Keratinocyte (primary cell): ENCODE measurements around the gene KCNH2. TPM values are rescaled to one million over a fixed set of nuclear protein-coding genes. Genes with fewer than 3 reads are reported as not detected.

Source experiments
- DNase-seq: peaks from one replicate; pipeline ENCODE4 v3.0.0-alpha.2; 2011; ENCODE audit warnings: low read depth, missing footprints, low spot score
- FAIRE-seq: peaks from 2 replicates; lab custom pipeline; 2011; peaks lifted over from hg19 to GRCh38; lab: Jason Lieb, UNC
- H2AFZ ChIP-seq: 2 replicates; pipeline ENCODE4 v1.6.0; 2012; ENCODE audit warnings: low read length, control low read depth, inconsistent platforms; ENCODE audit not compliant: control insufficient read depth
- H3K27ac ChIP-seq: 2 replicates; pipeline ENCODE4 v1.5.1; 2011; ENCODE audit warnings: low read length; ENCODE audit not compliant: control insufficient read depth, insufficient read depth
- H3K27me3 ChIP-seq: 3 replicates; pipeline ENCODE4 v1.6.0; 2011; ENCODE audit warnings: low read length; ENCODE audit not compliant: control insufficient read depth, insufficient read depth; ENCODE audit errors: extremely low read depth
- H3K36me3 ChIP-seq, 2 experiments: 2 replicates in 1 of 2; 3 replicates in 1 of 2; pipeline ENCODE4 v1.5.1; 2011; ENCODE audit warnings: low read length in 2 of 2, mild to moderate bottlenecking in 1 of 2; ENCODE audit not compliant: control insufficient read depth in 2 of 2, insufficient read depth in 2 of 2; ENCODE audit errors: extremely low read depth in 1 of 2
- H3K4me1 ChIP-seq: 3 replicates; pipeline ENCODE4 v1.5.1; 2011; ENCODE audit warnings: low read length; ENCODE audit not compliant: control insufficient read depth, insufficient read depth; ENCODE audit errors: extremely low read depth
- H3K4me2 ChIP-seq: 3 replicates; pipeline ENCODE4 v1.6.0; 2011; ENCODE audit warnings: low read depth, low read length; ENCODE audit not compliant: control insufficient read depth, insufficient read depth; ENCODE audit errors: extremely low read depth
- H3K4me3 ChIP-seq, 3 experiments: fragments of 200-600 bp in 1 of 3; sonication (generic) in 1 of 3; 2 replicates in 2 of 3; 3 replicates in 1 of 3; pipeline ENCODE4 v1.5.1; 2011 to 2016; ENCODE audit warnings: low read length in 3 of 3, mild to moderate bottlenecking in 3 of 3, control low read depth in 2 of 3, inconsistent platforms in 1 of 3, low read depth in 1 of 3, mixed read lengths in 1 of 3, mixed run types in 1 of 3, moderate library complexity in 1 of 3; ENCODE audit not compliant: control insufficient read depth in 2 of 3, insufficient read depth in 2 of 3; ENCODE audit errors: extremely low read depth in 1 of 3
- H3K79me2 ChIP-seq: 2 replicates; pipeline ENCODE4 v1.6.0; 2012; ENCODE audit warnings: low read length; ENCODE audit not compliant: control insufficient read depth, insufficient read depth
- H3K9ac ChIP-seq: 3 replicates; pipeline ENCODE4 v1.6.0; 2011; ENCODE audit warnings: low read length; ENCODE audit not compliant: control insufficient read depth, insufficient read depth; ENCODE audit errors: extremely low read depth
- H3K9me1 ChIP-seq: 3 replicates; pipeline ENCODE4 v1.6.0; 2011; ENCODE audit warnings: low read length; ENCODE audit not compliant: control insufficient read depth, insufficient read depth; ENCODE audit errors: extremely low read depth
- H3K9me3 ChIP-seq: 2 replicates; pipeline ENCODE4 v1.5.1; 2012; ENCODE audit warnings: low read depth, low read length; ENCODE audit not compliant: control insufficient read depth
- H4K20me1 ChIP-seq: 3 replicates; pipeline ENCODE4 v1.6.0; 2011; ENCODE audit warnings: low read length; ENCODE audit not compliant: control insufficient read depth, insufficient read depth; ENCODE audit errors: extremely low read depth
- EZH2 ChIP-seq: IDR thresholded peaks from one replicate; pipeline ENCODE4 v1.6.1; 2012; ENCODE audit warnings: inconsistent platforms, mild to moderate bottlenecking, low read length, moderate library complexity
- dilution Hi-C: fragments of 300-500 bp; cut with MboI; formaldehyde crosslinking; loops from one replicate; pipeline ENCODE4 v1.7.0; 2020; ENCODE audit warnings: low sequenced_read_pairs; ENCODE audit not compliant: extremely low pct_ligation_motif_present
- polyA plus RNA-seq, 5 experiments: library from polyadenylated mRNA; depleted of rRNA in 3 of 5; stranded (reverse) in 3 of 5; stranded (forward) in 1 of 5; unstranded in 1 of 5; fragments of >200 nt; gene quantifications; 1 replicate in 1 of 5; 2 replicates in 3 of 5; 3 replicates in 1 of 5; pipeline versions ENCODE4 v1.2.1 to v1.2.3, GENCODE V29; 2011 to 2012; ENCODE audit warnings: missing spikeins in 2 of 5, low read depth in 1 of 5, low replicate concordance in 1 of 5
- TF ChIP-seq, protein P1 (sequence below), 3 experiments: IDR thresholded peaks in 1 of 3; conservative IDR thresholded peaks in 1 of 3; optimal IDR thresholded peaks in 1 of 3; 2 replicates in 2 of 3; 3 replicates in 1 of 3; pipeline versions ENCODE3 to v1.5.1; 2011; ENCODE audit warnings: low read length in 3 of 3, mild to moderate bottlenecking in 3 of 3, moderate library complexity in 2 of 3, control low read depth in 1 of 3, inconsistent platforms in 1 of 3; ENCODE audit not compliant: insufficient read depth in 2 of 3; ENCODE audit errors: extremely low read depth in 1 of 3

Gene KCNH2
- polyA plus RNA-seq, 1 donor (not counting 4 experiments of a cell fraction or from before 2014, with no cell fraction given) = 0.03 TPM

DNA sequence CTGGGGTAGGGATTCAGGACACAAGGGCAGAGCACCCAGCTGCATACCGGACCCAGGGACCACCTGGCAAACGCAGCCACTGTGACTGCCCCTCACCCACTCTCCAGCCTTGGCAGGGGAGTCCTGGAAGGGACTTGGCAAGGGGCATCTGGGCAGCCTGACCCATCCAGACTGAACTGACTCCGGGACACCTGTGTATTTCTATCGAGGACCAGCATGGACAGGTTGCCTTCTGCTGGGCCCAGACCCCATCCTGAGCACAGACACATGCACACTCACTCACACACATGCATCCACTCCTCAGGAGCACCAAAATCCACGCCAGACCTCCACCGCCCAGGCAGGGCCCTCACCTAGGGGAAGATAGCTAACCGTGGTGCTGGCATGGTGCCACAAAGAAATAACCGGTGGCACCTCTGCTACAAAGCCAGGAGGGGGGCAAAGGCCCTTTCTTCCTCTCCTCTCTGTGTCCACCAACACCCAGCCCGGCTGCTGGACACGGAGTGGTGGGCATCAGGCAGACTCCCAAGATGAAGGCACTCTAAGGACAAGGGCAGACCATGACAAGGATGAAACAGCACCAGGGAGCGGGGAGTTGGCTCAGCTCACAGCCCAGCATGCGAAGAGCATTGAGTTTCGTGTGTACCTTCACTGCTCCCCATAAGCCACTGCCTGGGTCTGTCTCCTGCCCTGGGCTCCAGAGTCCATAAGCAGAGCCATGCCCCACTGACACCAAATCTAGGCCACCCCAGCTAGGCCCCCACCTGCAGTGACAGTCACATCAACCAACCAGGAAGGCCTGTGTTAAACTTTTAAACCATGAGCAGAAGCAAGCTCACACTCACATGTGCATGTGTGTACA lies 35.3 kb downstream of the KCNH2 start:
- no peaks in the 10 kb centered on the region for H4K20me1 ChIP-seq
- no peak overlapping the region for H3K27ac ChIP-seq
- FAIRE-seq = no peak
- H3K36me3 ChIP-seq = no peaks in the 10 kb centered on the region
- dilution Hi-C loops = no loop called here
- no peak overlapping the region for H2AFZ ChIP-seq
- no peak overlapping the region for H3K4me2 ChIP-seq
- peaks cover 19% of the 10 kb centered on the region for H3K27me3 ChIP-seq
- H3K9me3 ChIP-seq = no peaks in the 10 kb centered on the region
- no peak overlapping the region for H3K9ac ChIP-seq
- no peak overlapping the region for H3K4me3 ChIP-seq
- no peaks in the 10 kb centered on the region for H3K9me1 ChIP-seq
- DNase-seq = no peak
- TF ChIP-seq, protein P1, sequence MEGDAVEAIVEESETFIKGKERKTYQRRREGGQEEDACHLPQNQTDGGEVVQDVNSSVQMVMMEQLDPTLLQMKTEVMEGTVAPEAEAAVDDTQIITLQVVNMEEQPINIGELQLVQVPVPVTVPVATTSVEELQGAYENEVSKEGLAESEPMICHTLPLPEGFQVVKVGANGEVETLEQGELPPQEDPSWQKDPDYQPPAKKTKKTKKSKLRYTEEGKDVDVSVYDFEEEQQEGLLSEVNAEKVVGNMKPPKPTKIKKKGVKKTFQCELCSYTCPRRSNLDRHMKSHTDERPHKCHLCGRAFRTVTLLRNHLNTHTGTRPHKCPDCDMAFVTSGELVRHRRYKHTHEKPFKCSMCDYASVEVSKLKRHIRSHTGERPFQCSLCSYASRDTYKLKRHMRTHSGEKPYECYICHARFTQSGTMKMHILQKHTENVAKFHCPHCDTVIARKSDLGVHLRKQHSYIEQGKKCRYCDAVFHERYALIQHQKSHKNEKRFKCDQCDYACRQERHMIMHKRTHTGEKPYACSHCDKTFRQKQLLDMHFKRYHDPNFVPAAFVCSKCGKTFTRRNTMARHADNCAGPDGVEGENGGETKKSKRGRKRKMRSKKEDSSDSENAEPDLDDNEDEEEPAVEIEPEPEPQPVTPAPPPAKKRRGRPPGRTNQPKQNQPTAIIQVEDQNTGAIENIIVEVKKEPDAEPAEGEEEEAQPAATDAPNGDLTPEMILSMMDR (optimal IDR thresholded peaks at IDR 0.05 in 1 of 3, IDR thresholded peaks at IDR 0.05 in 1 of 3, conservative IDR thresholded peaks at IDR 0.05 in 1 of 3; ENCODE audit: extremely low read depth in 1 of 3, insufficient read depth in 2 of 3, low read length in 3 of 3) = no peak
- no peak for TF ChIP-seq EZH2
- H3K4me1 ChIP-seq = peaks cover 30% of the 10 kb centered on the region
- no peaks in the 10 kb centered on the region for H3K79me2 ChIP-seq

DNA sequence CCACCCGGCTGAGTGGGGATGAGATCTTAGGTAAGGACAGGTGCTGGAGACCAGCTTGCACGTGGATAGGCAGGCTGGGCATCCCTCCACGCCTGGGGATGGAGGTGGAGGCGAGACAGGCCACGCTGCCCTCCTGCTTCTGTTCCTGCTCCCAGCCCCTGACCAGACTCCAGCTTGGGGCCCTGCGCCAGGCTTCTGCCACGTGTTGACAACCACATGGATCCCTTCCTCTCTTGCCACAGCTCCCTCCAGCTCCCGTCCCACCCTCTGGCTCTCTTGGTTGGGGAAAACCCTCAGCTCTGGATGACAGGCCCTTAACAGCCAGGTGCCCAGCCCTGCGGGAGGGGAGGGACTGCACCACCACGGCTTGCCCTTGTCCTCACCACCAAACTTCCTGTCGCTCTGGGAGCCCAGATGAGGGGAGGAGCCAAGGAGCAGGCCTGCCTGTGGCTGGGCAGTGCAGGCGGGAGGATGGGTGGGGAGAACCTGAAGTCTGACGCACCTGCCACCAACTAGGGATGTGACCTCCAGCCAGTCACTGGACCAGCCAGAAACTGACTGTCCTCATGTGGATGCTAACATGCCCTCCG lies 36.0 kb downstream of the KCNH2 start:
- Histone ChIP-seq H3K27me3 (peaks cover 15% of the 10 kb centered on the region), H3K9ac (no peak overlapping the region), H3K4me1 (peaks cover 36% of the 10 kb centered on the region), H3K9me3 (no peaks in the 10 kb centered on the region), H3K79me2 (no peaks in the 10 kb centered on the region), H3K36me3 (no peaks in the 10 kb centered on the region), H3K4me2 (no peak overlapping the region), H3K27ac (no peak overlapping the region), H3K9me1 (no peaks in the 10 kb centered on the region), H3K4me3 (no peak overlapping the region), H4K20me1 (no peaks in the 10 kb centered on the region), H2AFZ (no peak overlapping the region)
- TF ChIP-seq, protein P1 (optimal IDR thresholded peaks at IDR 0.05 in 1 of 3, IDR thresholded peaks at IDR 0.05 in 1 of 3, conservative IDR thresholded peaks at IDR 0.05 in 1 of 3; ENCODE audit: extremely low read depth in 1 of 3, insufficient read depth in 2 of 3, low read length in 3 of 3) = no peak
- no peak for TF ChIP-seq EZH2
- FAIRE-seq (no peak), DNase-seq (no peak)
- dilution Hi-C loops = no loop called here
